Natural killer cell (primary cell): ENCODE measurements around the gene ARHGAP26. TPM values are rescaled to one million over a fixed set of nuclear protein-coding genes. Genes with fewer than 3 reads are reported as not detected.
A peak's percentile ranks its signal among the peaks of the same experiment; 100 is the strongest.

Source experiments
- ATAC-seq, 3 donors: fragments of 150-1000 bp in 2 of 3; fragments of 200-7000 bp in 1 of 3; cut with Tn5 transposase; 1 replicate in 1 of 3; 2 replicates in 2 of 3; pipeline ENCODE4 v1.10.0; 2021; ENCODE audit warnings: mild to moderate bottlenecking in 2 of 3, moderate library complexity in 2 of 3
- DNase-seq, 2 donors: peaks; one replicate each; pipeline versions ENCODE4 v3.0.0 to v3.0.0-alpha.2; 2013 to 2021; ENCODE audit warnings: mixed read lengths in 1 of 2
- H3K27ac ChIP-seq: one replicate; pipeline ENCODE4 v1.5.1; 2013; ENCODE audit warnings: mild to moderate bottlenecking, low read length
- H3K27me3 ChIP-seq: one replicate; pipeline ENCODE4 v1.6.1; 2013; ENCODE audit warnings: low read length; ENCODE audit not compliant: control insufficient read depth, insufficient read depth
- H3K36me3 ChIP-seq: one replicate; pipeline ENCODE4 v1.6.1; 2013; ENCODE audit warnings: low read length; ENCODE audit not compliant: control insufficient read depth, insufficient read depth
- H3K4me1 ChIP-seq: one replicate; pipeline ENCODE4 v1.6.1; 2013; ENCODE audit warnings: low read length; ENCODE audit not compliant: control insufficient read depth, insufficient read depth
- H3K4me3 ChIP-seq: one replicate; pipeline ENCODE4 v1.5.1; 2013; ENCODE audit warnings: low read length
- H3K9me3 ChIP-seq: one replicate; pipeline ENCODE4 v1.6.1; 2013; ENCODE audit warnings: low read length; ENCODE audit not compliant: control insufficient read depth, insufficient read depth
- H3K27ac Mint-ChIP-seq, 2 donors: one replicate each; pipeline ENCODE4 v1.8.0; 2022; ENCODE audit warnings: mild to moderate bottlenecking in 2 of 2, mixed read lengths in 2 of 2, moderate library complexity in 1 of 2
- H3K27me3 Mint-ChIP-seq, 2 donors: one replicate each; pipeline ENCODE4 v1.8.0; 2022; ENCODE audit warnings: low read depth in 2 of 2, mixed read lengths in 2 of 2
- H3K36me3 Mint-ChIP-seq: one replicate; pipeline ENCODE4 v1.8.0; 2022; ENCODE audit warnings: mixed read lengths
- H3K4me1 Mint-ChIP-seq, 2 donors: one replicate each; pipeline ENCODE4 v1.8.0; 2022; ENCODE audit warnings: mixed read lengths in 2 of 2
- H3K4me3 Mint-ChIP-seq: one replicate; pipeline ENCODE4 v1.8.0; 2022; ENCODE audit warnings: mild to moderate bottlenecking, moderate library complexity, mixed read lengths
- H3K9me3 Mint-ChIP-seq, 2 donors: one replicate each; pipeline ENCODE4 v1.8.0; 2022; ENCODE audit warnings: mixed read lengths in 2 of 2
- WGBS: methylation state at CpG from one replicate; pipeline ENCODE4 v1.1.7; 2013; ENCODE audit warnings: missing lambda C conversion rate; ENCODE audit not compliant: insufficient coverage; 5-methylcytosine and 5-hydroxymethylcytosine counted together
- intact Hi-C: fragments of 100-400 bp; cut with micrococcal nuclease; formaldehyde crosslinking; loops from one replicate; pipeline ENCODE4 v1.14.2; 2022
- total RNA-seq, 4 donors: library from RNA; stranded (reverse); fragments of 120-200 nt in 1 of 4; gene quantifications; one replicate each; pipeline versions ENCODE4 v1.2.3 to v1.2.4, GENCODE V29; 2013 to 2022
- TF ChIP-seq, protein P1 (sequence below): fragments of 200-600 bp; IDR thresholded peaks from one replicate; pipeline ENCODE4 v1.8.0; 2022; ENCODE audit warnings: antibody characterized with exemption

Gene ARHGAP26
- total RNA-seq, 3 donors from 2014 or later (not counting 1 experiment from before 2014, with no cell fraction given) = 153 to 159 (median 158) TPM

DNA sequence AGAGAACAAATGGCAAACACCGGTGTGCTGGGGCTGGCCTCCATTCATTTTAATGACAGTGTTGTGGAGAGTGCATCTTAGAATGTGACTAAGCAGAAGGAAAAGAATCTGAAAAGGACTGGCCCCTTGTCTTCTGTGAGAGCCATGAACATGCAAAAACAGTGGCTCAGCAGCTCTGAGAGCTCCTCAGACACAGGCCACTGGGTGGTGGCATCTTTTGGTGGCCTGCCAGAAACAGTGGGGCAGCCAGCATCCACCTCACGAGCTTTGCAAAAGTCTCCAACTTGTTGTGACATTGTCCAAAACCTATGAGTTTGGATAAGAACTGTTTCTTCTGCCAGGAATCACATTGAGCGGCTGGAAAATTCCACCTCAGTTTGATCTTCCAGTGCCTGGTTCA, 399.9 kb downstream of the ARHGAP26 start:
- Mint-ChIP-seq H3K27me3 (no peaks in the 10 kb centered on the region), H3K4me3 (no peak overlapping the region), H3K36me3 (no peaks in the 10 kb centered on the region), H3K27ac (no peak overlapping the region), H3K9me3 (no peaks in the 10 kb centered on the region), H3K4me1 (peaks cover 23 to 44% of the 10 kb centered on the region in 2 donors)
- ATAC-seq (no peak), DNase-seq (no peak)
- Histone ChIP-seq H3K4me1 (no peaks in the 10 kb centered on the region), H3K36me3 (peaks cover 4% of the 10 kb centered on the region), H3K9me3 (no peaks in the 10 kb centered on the region), H3K4me3 (no peak overlapping the region), H3K27me3 (no peaks in the 10 kb centered on the region), H3K27ac (no peak overlapping the region)
- intact Hi-C loops = no loop called here
- TF ChIP-seq, protein P1, sequence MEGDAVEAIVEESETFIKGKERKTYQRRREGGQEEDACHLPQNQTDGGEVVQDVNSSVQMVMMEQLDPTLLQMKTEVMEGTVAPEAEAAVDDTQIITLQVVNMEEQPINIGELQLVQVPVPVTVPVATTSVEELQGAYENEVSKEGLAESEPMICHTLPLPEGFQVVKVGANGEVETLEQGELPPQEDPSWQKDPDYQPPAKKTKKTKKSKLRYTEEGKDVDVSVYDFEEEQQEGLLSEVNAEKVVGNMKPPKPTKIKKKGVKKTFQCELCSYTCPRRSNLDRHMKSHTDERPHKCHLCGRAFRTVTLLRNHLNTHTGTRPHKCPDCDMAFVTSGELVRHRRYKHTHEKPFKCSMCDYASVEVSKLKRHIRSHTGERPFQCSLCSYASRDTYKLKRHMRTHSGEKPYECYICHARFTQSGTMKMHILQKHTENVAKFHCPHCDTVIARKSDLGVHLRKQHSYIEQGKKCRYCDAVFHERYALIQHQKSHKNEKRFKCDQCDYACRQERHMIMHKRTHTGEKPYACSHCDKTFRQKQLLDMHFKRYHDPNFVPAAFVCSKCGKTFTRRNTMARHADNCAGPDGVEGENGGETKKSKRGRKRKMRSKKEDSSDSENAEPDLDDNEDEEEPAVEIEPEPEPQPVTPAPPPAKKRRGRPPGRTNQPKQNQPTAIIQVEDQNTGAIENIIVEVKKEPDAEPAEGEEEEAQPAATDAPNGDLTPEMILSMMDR = no peak
- 98% methylated on average over 3 of the region's 3 CpGs for WGBS

DNA sequence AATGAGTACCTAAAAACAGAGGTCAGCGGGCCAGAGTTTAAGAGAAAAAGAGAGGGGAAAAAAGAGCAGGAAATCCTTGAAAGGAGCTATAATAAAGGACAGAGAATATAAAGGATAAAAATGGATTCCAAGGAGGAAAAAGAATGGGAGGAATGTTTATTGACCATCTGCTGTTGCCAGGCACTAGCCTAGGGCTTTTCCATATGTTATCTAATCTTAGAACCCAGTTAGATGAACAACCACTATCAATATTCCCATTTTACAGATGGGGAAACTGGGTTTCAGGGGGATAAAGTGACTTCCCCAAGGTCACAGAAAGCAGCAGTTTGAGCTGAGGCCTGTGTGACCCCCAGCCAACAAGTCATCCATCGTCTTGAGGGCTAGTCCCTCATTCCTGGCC, 400.8 kb downstream of the ARHGAP26 start:
- TF ChIP-seq, protein P1 = no peak
- Mint-ChIP-seq H3K27ac (peak overlapping the region in 1 of 2 donors; percentile 5), H3K4me1 (peaks cover 17 to 37% of the 10 kb centered on the region in 2 donors), H3K27me3 (no peaks in the 10 kb centered on the region), H3K4me3 (no peak overlapping the region), H3K36me3 (no peaks in the 10 kb centered on the region), H3K9me3 (no peaks in the 10 kb centered on the region)
- Histone ChIP-seq H3K9me3 (no peaks in the 10 kb centered on the region), H3K27ac (no peak overlapping the region), H3K4me1 (no peaks in the 10 kb centered on the region), H3K36me3 (peaks cover 4% of the 10 kb centered on the region), H3K4me3 (no peak overlapping the region), H3K27me3 (no peaks in the 10 kb centered on the region)
- 99% methylated on average over 2 of the region's 2 CpGs for WGBS
- intact Hi-C loops = no loop called here
- ATAC-seq (no peak), DNase-seq (no peak)

DNA sequence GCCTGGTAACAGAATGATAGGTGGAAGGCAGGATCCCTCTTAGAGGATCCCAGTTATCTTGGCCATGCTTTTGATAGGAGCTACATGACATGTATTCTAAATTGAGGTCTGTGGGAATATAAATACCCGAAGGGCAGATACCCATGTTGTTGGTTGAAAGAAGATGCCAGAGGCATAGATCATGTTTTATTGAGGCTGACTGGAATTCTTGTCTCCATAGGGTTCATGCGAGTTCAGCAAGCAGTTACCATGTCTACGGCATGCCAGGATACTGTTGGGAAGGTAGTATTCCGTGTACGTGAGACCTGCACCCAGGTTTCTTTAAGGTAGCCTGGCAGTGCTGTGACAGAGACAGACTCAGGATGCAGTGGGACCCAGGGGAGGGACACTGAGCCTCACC, 402.6 kb downstream of the ARHGAP26 start:
- Mint-ChIP-seq H3K36me3 (no peaks in the 10 kb centered on the region), H3K9me3 (no peaks in the 10 kb centered on the region), H3K4me3 (no peak overlapping the region), H3K27me3 (no peaks in the 10 kb centered on the region), H3K27ac (no peak overlapping the region), H3K4me1 (peaks cover 10 to 26% of the 10 kb centered on the region in 2 donors)
- Histone ChIP-seq H3K9me3 (no peaks in the 10 kb centered on the region), H3K4me1 (no peaks in the 10 kb centered on the region), H3K27me3 (no peaks in the 10 kb centered on the region), H3K27ac (no peak overlapping the region), H3K36me3 (peaks cover 4% of the 10 kb centered on the region), H3K4me3 (no peak overlapping the region)
- 97% methylated on average over 5 of the region's 5 CpGs for WGBS
- TF ChIP-seq, protein P1 = no peak
- intact Hi-C loops = no loop called here
- DNase-seq (no peak), ATAC-seq (no peak)

DNA sequence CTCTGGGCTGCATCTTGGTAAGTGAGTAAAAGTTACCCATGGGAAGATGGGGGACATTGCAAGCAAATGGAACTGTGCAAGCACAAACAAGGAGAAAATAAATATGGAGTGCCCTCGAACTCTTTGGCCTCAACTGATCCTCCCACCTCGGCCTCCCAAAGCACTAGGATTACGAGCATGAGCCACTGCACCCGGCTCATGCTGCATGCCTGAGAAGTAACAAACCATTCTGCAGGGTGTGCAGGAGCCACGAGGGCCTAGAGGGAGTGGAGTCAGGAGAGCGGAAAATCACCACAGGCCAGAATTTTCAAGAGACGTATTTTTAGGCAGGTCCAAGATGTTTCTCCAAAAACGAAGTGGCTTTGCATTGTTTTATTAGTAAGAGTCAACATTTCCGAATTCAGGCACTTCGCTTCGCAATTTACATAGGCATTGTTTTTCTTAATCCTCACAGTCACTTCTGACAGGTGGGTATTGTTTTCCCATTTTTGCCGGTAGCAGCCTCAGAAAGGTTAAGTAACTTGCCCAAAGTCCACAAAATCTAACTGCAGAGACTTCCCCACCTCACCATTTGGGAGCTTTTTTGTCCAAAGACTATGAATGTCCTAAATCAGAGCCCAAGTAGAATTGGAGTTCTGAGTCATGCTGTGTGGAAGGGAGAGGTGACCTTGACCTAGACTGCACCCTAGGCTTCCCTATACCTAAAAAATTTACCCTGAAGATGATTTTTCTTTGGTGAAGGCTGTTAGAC, 403.1 kb downstream of the ARHGAP26 start:
- H3K4me3 Mint-ChIP-seq = no peak overlapping the region

More for the DNA sequence above, 403.1 kb downstream of the ARHGAP26 start:
- Histone ChIP-seq H3K9me3 (no peaks in the 10 kb centered on the region), H3K36me3 (peaks cover 4% of the 10 kb centered on the region), H3K4me1 (no peaks in the 10 kb centered on the region), H3K4me3 (no peak overlapping the region), H3K27ac (no peak overlapping the region), H3K27me3 (no peaks in the 10 kb centered on the region)
- no peaks in the 10 kb centered on the region for H3K9me3 Mint-ChIP-seq
- H3K27ac Mint-ChIP-seq = no peak overlapping the region
- DNase-seq (no peak), ATAC-seq (no peak)
- intact Hi-C loops = no loop called here
- no peaks in the 10 kb centered on the region for H3K27me3 Mint-ChIP-seq
- no peaks in the 10 kb centered on the region for H3K36me3 Mint-ChIP-seq
- peaks cover 10 to 21% of the 10 kb centered on the region in 2 donors for H3K4me1 Mint-ChIP-seq
- TF ChIP-seq, protein P1 = no peak
- WGBS = 98% methylated on average over 12 of the region's 12 CpGs
